Hypothalamus (tissue), 51 donors: ENCODE data around the gene AP3D1.

Source experiments
- DNase-seq, 51 donors: peaks; one replicate each; lab custom pipeline; 2025; lab: John Stamatoyannopoulos, UW

Gene AP3D1

DNA sequence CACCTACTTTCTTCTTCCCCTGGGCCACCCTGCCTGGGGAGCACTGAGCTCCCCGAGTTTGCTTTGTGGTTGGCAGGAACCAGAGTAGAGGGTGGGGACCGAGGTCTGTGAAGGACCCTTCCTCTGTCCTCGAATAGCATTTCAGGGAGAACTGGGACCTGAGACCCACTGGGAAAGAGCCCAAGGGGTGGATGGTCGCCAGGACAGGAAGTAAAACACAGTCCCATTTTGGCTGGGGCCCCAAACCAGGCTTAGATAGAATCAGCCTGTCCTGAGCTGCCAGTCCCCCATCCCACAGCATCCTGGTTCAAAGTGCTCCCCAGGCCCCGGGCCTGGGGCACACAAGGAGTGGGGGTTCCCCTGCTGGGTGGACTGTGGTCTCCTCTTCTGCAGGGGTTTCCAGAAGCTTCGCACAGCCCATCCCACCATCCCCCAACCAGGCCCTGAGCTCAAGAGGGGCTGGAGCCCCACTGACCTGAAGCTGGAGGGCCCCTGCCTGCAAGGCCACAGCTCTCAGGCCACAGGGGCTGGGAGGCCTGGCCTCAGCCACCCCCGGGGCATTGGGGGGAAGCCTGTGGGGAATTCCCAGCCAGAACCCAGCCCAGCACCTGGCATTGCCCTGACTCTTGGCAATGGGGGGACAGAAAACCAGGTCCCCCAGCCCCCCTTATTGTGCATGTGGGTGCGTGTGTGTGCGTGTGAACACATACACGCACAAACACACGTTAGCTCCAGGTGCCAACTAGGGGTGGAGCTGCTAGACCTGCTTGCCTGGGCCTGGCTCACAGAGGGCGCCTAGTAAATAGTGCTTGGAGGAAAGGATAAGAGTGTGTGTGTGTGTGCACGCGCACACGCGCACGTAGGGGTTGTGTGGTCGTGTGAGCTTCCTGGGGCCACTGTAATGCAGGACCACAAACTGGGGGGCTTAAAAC, 99.3 kb downstream of the AP3D1 start:
- DNase-seq: peak in 10 of 51 donors; percentile 19 to 54 (median 33)

DNA sequence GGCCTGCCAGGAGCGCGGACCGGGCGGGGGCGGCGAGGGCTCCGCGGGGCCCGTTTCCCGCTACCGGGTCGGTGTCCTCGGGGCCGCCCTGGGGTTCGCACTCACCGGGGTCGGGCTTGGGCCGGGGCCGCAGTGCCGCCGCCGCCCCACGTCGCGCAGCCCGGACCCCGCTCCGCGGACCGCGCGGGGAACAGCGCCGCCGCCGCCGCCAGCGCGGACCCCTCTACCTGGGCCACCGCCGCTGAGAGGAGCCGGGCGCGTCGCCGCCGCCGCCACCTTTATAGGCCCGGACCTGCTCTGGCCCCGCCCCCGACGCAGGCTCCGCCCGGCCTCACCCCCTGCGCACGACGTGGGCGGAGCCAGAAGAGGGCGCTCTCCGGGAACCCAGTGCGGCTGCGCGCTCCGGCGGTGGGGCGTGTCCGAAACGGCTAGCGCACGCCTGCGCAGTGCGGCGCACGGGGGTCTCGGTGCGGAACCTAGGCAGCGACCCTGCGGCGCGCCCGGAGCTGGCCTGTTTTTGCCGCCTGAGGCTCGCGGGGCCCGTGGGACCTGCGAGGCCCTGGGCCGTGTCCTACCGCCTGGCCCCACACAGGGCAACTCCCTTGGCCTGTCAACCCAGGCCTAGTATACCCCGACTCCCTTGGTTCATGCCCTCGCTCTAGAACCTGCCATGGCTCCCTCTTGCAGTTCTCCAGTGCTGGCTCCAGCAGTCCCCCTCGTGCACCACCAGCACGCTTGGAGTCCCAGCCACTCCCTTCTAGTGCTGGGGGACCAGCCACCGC, 100.2 kb downstream of the AP3D1 start, which contains the start of gene MKNK2:
Gene MKNK2 (minus strand): TSS at position 254 of the 782 bp plus-strand sequence. CDS start 393 bp downstream, outside the sequence.
- DNase-seq: peak; percentile 48 to 96 (median 91)
